ENCODE results near the gene KNTC1.
"Not testable (repeated sequence)": the region's sequence is repeated elsewhere in the genome, so short reads cannot be mapped to it uniquely, and the experiment has no call there.

KNTC1 gene

DNA sequence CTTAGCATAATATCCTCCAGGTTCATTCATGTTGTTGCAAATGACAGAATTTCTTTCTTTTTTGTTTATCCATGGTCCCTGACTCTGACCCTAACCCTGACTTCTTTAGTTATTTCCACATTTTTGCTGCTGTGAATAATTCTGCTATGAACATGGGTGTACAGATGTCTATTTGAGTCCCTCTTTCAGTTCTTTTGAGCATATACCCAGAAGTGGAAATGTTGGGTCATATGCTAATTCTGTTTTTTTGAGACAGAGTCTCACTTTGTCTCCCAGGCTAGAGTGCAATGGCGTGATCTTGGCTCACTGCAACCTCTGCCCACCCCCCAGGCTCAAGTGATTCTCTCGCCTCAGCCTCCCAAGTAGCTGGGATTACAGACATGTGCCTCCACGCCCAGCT lies 33.1 kb downstream of the KNTC1 start:
- no peak for DNase-seq (ENCODE audit: low read depth in 2 of 2, low spot score in 1 of 2)

GRCh38 chr12:122563361-122563760 lies 36.3 kb downstream of the KNTC1 start:
- no peak for DNase-seq (ENCODE audit: low read depth in 2 of 2, low spot score in 1 of 2)

DNA sequence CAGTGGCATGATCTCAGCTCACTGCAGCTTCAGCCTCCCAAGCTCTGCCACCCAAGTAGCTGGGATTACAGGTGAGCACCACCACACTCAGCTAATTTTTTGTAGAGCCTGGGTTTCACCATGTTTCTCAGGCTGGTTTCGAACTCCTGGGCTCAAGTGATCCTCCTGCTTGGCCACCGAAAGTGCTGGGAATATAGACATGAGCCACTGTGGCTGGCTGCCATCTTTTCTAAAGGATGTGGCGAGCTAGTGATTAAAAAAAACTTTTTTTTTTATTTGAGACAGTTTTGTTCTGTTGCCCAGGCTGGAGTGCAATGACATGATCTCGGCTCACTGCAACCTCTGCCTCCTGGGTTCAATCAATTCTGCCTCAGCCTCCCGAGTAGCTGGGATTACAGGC lies 39.8 kb downstream of the KNTC1 start:
- DNase-seq (ENCODE audit: low read depth in 2 of 2, low spot score in 1 of 2) = not testable (repeated sequence)

GRCh38 chr12:122569288-122569687 lies 42.2 kb downstream of the KNTC1 start:
- DNase-seq (ENCODE audit: low read depth in 2 of 2, low spot score in 1 of 2) = no peak

DNA sequence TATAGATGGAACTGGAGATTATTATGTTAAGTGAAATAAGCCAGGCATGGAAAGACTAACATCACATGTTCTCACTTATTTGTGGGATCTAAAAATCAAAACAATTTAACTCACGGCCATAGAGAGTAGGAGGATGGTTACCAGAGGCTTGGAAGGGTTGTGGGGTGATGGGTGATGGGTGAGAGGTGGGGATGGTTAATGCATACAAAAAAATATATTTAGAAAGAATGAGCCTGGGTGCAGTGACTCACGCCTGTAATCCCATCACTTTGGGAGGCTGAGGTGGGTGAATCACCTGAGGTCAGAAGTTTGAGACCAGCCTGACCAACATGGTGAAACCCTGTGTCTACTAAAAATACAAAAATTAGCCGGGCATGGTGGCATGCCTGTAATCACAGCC lies 43.0 kb downstream of the KNTC1 start:
- not testable (repeated sequence) for DNase-seq (ENCODE audit: low read depth in 2 of 2, low spot score in 1 of 2)

- DNase-seq (ENCODE audit: low read depth in 2 of 2, low spot score in 1 of 2) = no peak
Measured at GRCh38 chr12:122571821-122572220, 44.8 kb downstream of the KNTC1 start.

DNA sequence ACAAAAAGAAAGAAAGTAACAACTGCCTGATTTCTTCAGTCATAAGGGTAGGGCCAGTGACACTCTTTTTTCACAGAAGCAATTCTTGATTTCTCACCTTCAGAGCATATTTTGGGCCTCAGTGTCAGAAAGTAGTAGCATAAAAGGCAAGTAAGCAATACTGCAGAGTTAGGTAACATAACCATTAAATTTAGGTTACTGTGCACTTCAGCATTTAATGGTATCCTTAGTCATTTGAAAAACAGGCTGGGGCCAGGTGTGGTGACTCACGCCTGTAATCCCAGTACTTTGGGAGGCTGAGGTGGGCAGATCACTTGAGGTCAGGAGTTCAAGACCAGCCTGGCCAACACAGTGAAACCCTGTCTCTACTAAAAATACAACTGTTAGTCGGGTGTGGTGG lies 56.2 kb downstream of the KNTC1 start:
- DNase-seq (ENCODE audit: low read depth in 2 of 2, low spot score in 1 of 2) = not testable (repeated sequence)

GRCh38 chr12:122584177-122584863 lies 57.3 kb downstream of the KNTC1 start:
- DNase-seq (ENCODE audit: low read depth in 2 of 2, low spot score in 1 of 2) = no peak

- no peak for DNase-seq (ENCODE audit: low read depth in 2 of 2, low spot score in 1 of 2)
Measured at GRCh38 chr12:122590990-122591389, 63.9 kb downstream of the KNTC1 start.

DNA sequence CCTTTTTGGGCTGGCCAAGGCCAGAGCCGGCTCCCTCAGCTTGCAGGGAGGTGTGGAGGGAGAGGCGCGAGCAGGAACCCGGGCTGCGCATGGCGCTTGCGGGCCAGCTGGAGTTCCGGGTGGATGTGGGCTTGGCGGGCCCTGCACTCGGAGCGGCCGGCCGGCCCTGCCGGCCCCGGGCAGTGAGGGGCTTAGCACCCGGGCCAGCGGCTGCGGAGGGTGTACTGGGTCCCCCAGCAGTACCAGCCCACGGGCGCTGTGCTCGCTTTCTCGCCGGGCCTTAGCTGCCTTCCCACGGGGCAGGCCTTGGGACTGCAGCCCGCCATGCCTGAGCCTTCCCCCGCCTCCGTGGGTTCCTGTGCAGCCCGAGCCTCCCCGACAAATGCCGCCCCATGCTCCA lies 64.9 kb downstream of the KNTC1 start:
- DNase-seq (ENCODE audit: low read depth in 2 of 2, low spot score in 1 of 2) = not testable (repeated sequence)

GRCh38 chr12:122592543-122592942 lies 65.5 kb downstream of the KNTC1 start:
- DNase-seq (ENCODE audit: low read depth in 2 of 2, low spot score in 1 of 2) = not testable (repeated sequence)

DNA sequence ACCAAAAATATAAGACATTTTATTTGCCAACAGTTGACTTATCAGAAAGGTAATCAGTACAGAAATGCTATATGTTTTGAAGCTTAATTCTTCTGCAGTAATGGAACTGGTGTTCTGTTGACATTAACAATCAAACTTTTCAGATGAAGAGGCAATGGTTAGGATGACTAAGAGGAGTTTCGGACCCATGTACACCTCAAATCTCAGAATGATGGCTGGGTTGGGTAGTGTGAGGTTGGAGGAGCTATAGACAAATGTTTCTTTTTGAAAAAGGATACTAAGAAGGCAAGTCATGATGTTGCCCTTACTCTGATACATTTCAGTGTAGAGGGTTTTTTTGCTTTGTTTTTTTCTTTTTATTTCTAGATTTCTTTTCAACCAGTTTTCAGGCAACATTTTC lies 66.9 kb downstream of the KNTC1 start:
- DNase-seq (ENCODE audit: low read depth in 2 of 2, low spot score in 1 of 2) = no peak

- DNase-seq (ENCODE audit: low read depth in 2 of 2, low spot score in 1 of 2) = no peak
Measured at GRCh38 chr12:122596838-122597237, 69.8 kb downstream of the KNTC1 start.

GRCh38 chr12:122602456-122602855 lies 75.4 kb downstream of the KNTC1 start:
- no peak for DNase-seq (ENCODE audit: low read depth in 2 of 2, low spot score in 1 of 2)

DNA sequence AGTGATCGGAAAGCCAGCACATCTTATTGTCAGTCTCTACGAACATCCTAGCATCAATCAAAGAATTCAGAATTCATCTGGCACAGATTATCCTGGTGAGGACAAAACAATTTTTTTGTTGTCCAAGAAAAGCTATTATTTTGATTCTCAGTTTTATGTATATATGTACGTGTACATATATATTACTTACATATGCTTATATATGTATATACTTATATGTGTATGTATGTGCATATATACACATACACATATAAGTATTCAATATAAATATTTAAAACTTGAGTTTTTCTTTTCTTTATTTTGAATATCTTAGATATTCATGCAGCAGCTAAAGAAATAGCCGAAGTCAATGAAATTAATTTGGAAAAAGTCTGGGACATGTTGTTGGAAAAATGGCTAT lies 77.9 kb downstream of the KNTC1 start:
- DNase-seq (ENCODE audit: low read depth in 2 of 2, low spot score in 1 of 2) = no peak

DNA sequence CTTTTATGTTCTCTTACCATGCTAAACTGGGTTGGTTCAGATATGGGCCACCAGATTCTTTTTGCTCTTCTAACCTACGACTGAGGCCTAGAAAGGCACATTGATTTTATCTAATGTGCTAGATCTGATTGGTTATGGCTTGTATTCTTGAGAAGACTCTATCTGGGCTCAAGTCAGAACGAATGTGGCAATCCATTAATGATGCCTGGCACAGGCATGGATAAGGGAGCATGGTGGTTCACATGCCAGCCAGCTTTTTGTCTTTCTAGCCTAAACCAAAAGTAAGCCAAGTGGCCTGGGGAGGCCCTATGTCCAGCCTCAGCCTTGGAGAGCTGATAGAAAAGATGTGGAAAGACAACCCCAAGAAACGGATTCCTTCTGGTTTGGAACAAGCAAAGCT lies 82.7 kb downstream of the KNTC1 start:
- no peak for DNase-seq (ENCODE audit: low read depth in 2 of 2, low spot score in 1 of 2)

GRCh38 chr12:122610207-122610606 lies 83.2 kb downstream of the KNTC1 start:
- no peak for DNase-seq (ENCODE audit: low read depth in 2 of 2, low spot score in 1 of 2)

DNA sequence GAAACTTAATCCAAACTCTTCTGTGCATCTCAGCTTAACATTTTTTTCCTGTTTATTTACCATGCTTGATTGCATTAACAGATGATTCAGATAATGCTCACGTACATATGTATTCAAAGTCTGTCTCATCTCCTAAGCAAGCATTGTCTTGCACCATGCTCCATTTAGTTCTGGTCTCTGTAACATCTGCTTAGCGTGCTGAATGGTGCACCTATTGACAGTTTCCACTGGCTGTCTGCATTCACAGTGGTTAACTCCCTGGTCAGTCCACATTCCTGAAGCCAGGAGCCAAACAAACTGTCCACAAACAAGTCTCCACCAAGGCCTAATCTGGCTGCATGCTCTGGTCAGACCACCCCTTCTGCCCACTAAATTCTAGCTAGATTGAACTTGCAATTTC lies 83.9 kb downstream of the KNTC1 start:
- DNase-seq (ENCODE audit: low read depth in 2 of 2, low spot score in 1 of 2) = no peak

DNA sequence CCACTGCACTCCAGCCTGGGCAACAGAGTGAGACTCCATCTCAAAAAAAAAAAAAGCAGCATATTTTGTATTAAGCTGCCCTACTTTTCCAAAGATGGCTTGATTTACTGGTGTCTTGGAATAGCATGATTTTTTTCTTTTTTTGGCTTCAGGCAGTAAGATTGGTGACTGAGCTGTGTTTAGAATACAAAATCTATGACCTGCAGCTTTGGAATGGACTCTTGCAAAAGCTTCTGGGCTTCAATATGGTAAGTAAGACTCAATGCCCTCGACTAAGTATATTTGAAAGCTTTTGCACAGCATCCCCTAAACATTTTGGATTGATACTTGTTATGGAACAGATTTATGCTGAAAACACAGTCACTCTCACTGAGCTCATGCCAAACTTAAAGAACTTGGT lies 87.8 kb downstream of the KNTC1 start:
- DNase-seq (ENCODE audit: low read depth in 2 of 2, low spot score in 1 of 2) = no peak

DNA sequence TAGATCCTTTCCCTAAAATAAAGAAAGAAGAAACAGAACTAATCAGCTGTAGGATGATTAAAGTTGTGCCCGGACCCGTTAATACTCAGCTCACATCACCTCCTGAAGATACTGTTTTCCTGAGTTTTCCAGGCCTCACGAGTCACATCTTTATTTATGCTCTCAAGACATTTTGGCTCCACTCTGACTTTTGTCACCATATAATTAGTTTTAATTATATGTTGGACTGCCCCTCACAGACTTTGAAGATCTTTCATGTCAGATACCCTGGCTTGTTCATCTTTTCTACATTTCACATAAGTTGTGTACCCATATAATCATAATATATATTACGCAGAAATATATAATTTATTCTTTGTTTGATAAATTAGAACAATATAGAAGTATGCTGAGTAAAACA lies 88.7 kb downstream of the KNTC1 start:
- no peak for DNase-seq (ENCODE audit: low read depth in 2 of 2, low spot score in 1 of 2)

GRCh38 chr12:122635471-122635870 lies 108.4 kb downstream of the KNTC1 start:
- DNase-seq (ENCODE audit: low read depth in 2 of 2, low spot score in 1 of 2) = no peak

- DNase-seq (ENCODE audit: low read depth in 2 of 2, low spot score in 1 of 2) = no peak
Measured at GRCh38 chr12:122643207-122643805, 116.3 kb downstream of the KNTC1 start.
